Ascending aorta (tissue), 2 donors: ENCODE measurements around the gene TACSTD2. TPM values are rescaled to one million over a fixed set of nuclear protein-coding genes. Genes with fewer than 3 reads are reported as not detected.

Experiments
- DNase-seq, 2 donors: peaks; one replicate each; pipeline ENCODE4 v3.0.0-alpha.2; 2019; ENCODE audit warnings: low spot score in 2 of 2
- H3K27ac ChIP-seq, 2 donors: fragments of 200-600 bp; sonication (generic); one replicate each; pipeline ENCODE4 v1.5.1; 2016 to 2017; ENCODE audit warnings: mild to moderate bottlenecking in 1 of 2
- H3K27me3 ChIP-seq: fragments of 200-600 bp; sonication (generic); one replicate; pipeline ENCODE4 v1.5.1; 2017
- H3K36me3 ChIP-seq, 2 donors: fragments of 200-600 bp; sonication (generic); one replicate each; pipeline ENCODE4 v1.5.1; 2016
- H3K4me1 ChIP-seq, 2 donors: fragments of 200-600 bp; sonication (generic); one replicate each; pipeline ENCODE4 v1.5.1; 2016 to 2017; ENCODE audit warnings: mild to moderate bottlenecking in 1 of 2
- H3K4me3 ChIP-seq, 2 donors: fragments of 200-600 bp; sonication (generic); one replicate each; pipeline ENCODE4 v1.5.1; 2016 to 2017; ENCODE audit warnings: mild to moderate bottlenecking in 1 of 2
- H3K9me3 ChIP-seq, 2 donors: fragments of 200-600 bp; sonication (generic); one replicate each; pipeline ENCODE4 v1.5.1; 2016
- CTCF ChIP-seq, 3 experiments: fragments of 200-600 bp in 2 of 3; fragments of 450-650 bp in 1 of 3; sonication (generic) in 2 of 3; IDR thresholded peaks; one replicate each; pipeline ENCODE4 v1.5.1; 2016 to 2019; ENCODE audit warnings: antibody characterized with exemption in 3 of 3, mild to moderate bottlenecking in 1 of 3, moderate library complexity in 1 of 3
- intact Hi-C: fragments of 100-400 bp; cut with DNase I; formaldehyde crosslinking; loops from one replicate; pipeline ENCODE4 v1.15.1; 2023
- total RNA-seq: library from RNA; depleted of rRNA; stranded (reverse); fragments of >200 nt; gene quantifications from one replicate; pipeline ENCODE4 v1.1.0, GENCODE V29; 2016

TACSTD2 gene
- total RNA-seq, 1 donor from 2014 or later: 1.3 TPM

DNA sequence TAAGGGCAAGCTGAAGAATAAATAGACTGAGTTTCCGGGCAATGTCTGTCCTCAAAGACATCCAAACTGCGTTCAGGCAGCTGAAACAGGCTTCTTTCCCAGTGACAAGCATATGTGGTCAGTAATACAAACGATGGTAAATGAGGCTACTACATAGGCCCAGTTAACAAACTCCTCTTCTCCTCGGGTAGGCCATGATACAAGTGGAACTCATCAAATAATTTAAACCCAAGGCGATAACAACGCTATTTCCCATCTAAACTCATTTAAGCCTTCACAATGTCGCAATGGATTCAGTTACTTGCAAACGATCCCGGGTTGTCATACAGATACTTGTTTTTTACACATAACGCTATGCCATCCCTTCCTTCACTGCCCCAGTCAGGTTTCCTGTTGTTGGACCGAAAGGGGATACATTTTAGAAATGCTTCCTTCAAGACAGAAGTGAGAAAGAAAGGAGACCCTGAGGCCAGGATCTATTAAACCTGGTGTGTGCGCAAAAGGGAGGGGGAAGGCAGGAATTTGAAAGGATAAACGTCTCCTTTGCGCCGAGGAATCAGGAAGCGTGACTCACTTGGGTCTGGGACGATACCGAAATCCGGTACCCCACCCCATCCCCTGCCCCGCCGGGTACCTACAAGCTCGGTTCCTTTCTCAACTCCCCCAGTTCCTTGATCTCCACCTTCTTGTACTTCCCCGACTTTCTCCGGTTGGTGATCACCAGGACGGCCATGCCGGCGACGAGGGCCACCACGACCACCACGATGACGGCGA, 1.3 kb downstream of the TACSTD2 start:
- DNase-seq: no peak
- H3K36me3 ChIP-seq: no peaks in the 10 kb centered on the region
- H3K27me3 ChIP-seq: no peaks in the 10 kb centered on the region
- H3K27ac ChIP-seq: no peak overlapping the region
- no peak for TF ChIP-seq CTCF (IDR thresholded peaks at IDR 0.05)
- peaks cover 8 to 9% of the 10 kb centered on the region in 2 donors for H3K4me1 ChIP-seq
- intact Hi-C loops: loop anchor here (2.0 kb wide), 2 partner anchors 21 to 29 kb away; partner anchors contain the start of gene OMA1
- no peaks in the 10 kb centered on the region for H3K9me3 ChIP-seq
- peak overlapping the region; percentile 59 to 71 for H3K4me3 ChIP-seq

GRCh38 chr1:58574816-58575215, 2.2 kb downstream of the TACSTD2 start:
- Histone ChIP-seq H3K4me1 (peaks cover 8 to 9% of the 10 kb centered on the region in 2 donors), H3K4me3 (no peak overlapping the region), H3K27ac (no peak overlapping the region), H3K27me3 (no peaks in the 10 kb centered on the region), H3K36me3 (no peaks in the 10 kb centered on the region), H3K9me3 (no peaks in the 10 kb centered on the region)
- TF ChIP-seq CTCF (IDR thresholded peaks at IDR 0.05): no peak
- intact Hi-C loops: no loop called here
- no peak for DNase-seq

DNA sequence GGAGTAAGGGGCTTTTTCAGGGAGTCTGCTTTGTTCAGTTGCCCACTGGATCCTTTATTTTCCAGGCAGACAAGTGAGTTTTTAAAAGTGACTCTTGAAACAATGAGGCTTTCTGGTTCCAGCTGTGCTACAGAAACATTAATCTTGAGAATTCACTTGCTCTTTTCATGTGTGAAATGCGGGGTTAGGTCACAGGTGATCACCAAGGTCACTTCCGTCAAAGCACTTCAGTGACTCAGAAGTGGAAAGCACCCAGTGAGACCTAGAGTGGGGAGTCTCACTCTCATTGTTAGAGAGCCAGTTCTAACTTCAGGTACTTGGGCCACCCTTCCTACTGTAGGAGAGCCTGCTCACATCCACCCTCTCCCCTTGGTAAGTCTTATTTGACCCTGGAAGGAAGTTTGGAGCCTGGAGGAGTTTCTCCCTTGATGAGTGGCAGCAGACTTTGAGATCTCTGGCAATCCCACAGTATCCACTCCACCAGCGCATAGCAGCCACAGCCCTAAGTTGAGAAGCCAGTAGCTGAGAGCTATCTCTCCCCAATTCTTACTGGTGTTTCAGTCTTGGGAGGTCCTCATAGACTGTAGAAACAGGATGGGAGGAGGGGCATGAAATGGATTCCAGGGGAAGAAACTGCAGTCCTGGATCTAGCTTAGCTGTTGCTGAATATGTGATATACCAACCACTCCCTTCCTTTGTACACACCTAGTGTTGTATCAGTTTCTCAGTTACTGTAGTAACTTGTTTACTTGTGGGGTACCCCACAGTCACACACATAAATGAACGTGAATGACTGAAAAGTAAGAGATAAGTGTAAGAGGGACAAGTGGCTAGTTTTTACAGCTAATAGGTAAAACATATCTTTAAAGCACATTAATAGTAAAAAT, 3.1 kb downstream of the TACSTD2 start:
- no peak for DNase-seq
- no peak overlapping the region for H3K4me3 ChIP-seq
- intact Hi-C loops: no loop called here
- no peaks in the 10 kb centered on the region for H3K27me3 ChIP-seq
- no peak overlapping the region for H3K27ac ChIP-seq
- TF ChIP-seq CTCF (IDR thresholded peaks at IDR 0.05): no peak
- H3K36me3 ChIP-seq: no peaks in the 10 kb centered on the region
- H3K9me3 ChIP-seq: no peaks in the 10 kb centered on the region
- H3K4me1 ChIP-seq: peaks cover 8 to 9% of the 10 kb centered on the region in 2 donors

- no peaks in the 10 kb centered on the region for H3K36me3 ChIP-seq
- no peaks in the 10 kb centered on the region for H3K27me3 ChIP-seq
- no peak overlapping the region for H3K4me3 ChIP-seq
- TF ChIP-seq CTCF (IDR thresholded peaks at IDR 0.05): no peak
- DNase-seq: no peak
- H3K9me3 ChIP-seq: no peaks in the 10 kb centered on the region
- intact Hi-C loops: no loop called here
- H3K4me1 ChIP-seq: peaks cover 8 to 9% of the 10 kb centered on the region in 2 donors
- no peak overlapping the region for H3K27ac ChIP-seq
These were observed 3.9 kb downstream of the TACSTD2 start for GRCh38 chr1:58573138-58573537.

DNA sequence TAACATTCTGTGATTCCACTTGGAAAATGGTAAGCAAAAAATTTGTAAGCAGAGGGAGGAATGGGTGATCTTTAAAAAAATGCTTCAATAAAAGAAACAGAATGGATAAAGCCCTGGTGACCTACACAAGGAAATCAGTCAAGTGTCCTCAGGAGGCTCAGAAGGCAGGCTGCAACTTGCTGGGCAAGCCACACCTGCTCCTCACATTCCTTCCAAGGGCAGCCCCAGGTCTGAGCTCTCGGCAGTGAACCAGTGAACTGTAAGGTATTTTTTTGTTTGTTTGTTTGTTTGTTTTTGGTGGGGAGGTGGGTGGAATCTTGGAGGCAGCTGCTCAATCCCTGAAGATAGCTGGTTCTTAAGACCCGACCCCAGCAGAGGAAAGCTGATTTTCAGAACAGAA, 4.4 kb downstream of the TACSTD2 start:
- Histone ChIP-seq H3K4me3 (no peak overlapping the region), H3K9me3 (no peaks in the 10 kb centered on the region), H3K27me3 (no peaks in the 10 kb centered on the region), H3K27ac (no peak overlapping the region), H3K36me3 (no peaks in the 10 kb centered on the region), H3K4me1 (peaks cover 8 to 9% of the 10 kb centered on the region in 2 donors)
- no peak for DNase-seq
- TF ChIP-seq CTCF (IDR thresholded peaks at IDR 0.05): no peak
- intact Hi-C loops: no loop called here
